CD4-positive, alpha-beta T cell treated with Interleukin-6 for 4 hours (primary cell): ENCODE measurements around the gene PCK1.
A peak's percentile ranks its signal among the peaks of the same experiment; 100 is the strongest.

Experiments
- DNase-seq: peaks from one replicate; pipeline ENCODE4 v3.0.0-alpha.2; 2020; ENCODE audit warnings: mixed read lengths

PCK1 gene

GRCh38 chr20:57589728-57590484 lies 29.0 kb downstream of the PCK1 start:
- no peak for DNase-seq

GRCh38 chr20:57590485-57591288 lies 29.8 kb downstream of the PCK1 start:
- no peak for DNase-seq

- no peak for DNase-seq
Measured at GRCh38 chr20:57591289-57592229, 30.6 kb downstream of the PCK1 start.

GRCh38 chr20:57592263-57593092 lies 31.6 kb downstream of the PCK1 start:
- no peak for DNase-seq

- no peak for DNase-seq
Measured at GRCh38 chr20:57593134-57593886, 32.4 kb downstream of the PCK1 start.

- peak; percentile 69 for DNase-seq
Measured at GRCh38 chr20:57594092-57594951, 33.4 kb downstream of the PCK1 start.

GRCh38 chr20:57595041-57596030 lies 34.4 kb downstream of the PCK1 start:
- DNase-seq: no peak

- no peak for DNase-seq
Measured at GRCh38 chr20:57596358-57596757, 35.4 kb downstream of the PCK1 start.

GRCh38 chr20:57596998-57597939 lies 36.4 kb downstream of the PCK1 start:
- DNase-seq: peak; percentile 82

- DNase-seq: no peak
Measured at GRCh38 chr20:57598060-57598459, 37.1 kb downstream of the PCK1 start.

GRCh38 chr20:57598491-57598890 lies 37.6 kb downstream of the PCK1 start:
- DNase-seq: no peak

- DNase-seq: no peak
Measured at GRCh38 chr20:57600320-57601210, 39.7 kb downstream of the PCK1 start.

- no peak for DNase-seq
Measured at GRCh38 chr20:57601211-57601570, 40.3 kb downstream of the PCK1 start.

GRCh38 chr20:57601737-57602136 lies 40.8 kb downstream of the PCK1 start:
- DNase-seq: no peak

- DNase-seq: no peak
Measured at GRCh38 chr20:57603120-57603519, 42.2 kb downstream of the PCK1 start.

- no peak for DNase-seq
Measured at GRCh38 chr20:57605045-57605444, 44.1 kb downstream of the PCK1 start.

- DNase-seq: no peak
Measured at GRCh38 chr20:57605878-57606277, 45.0 kb downstream of the PCK1 start.
